OCI-LY7 (cell line): Measurements from ENCODE around the gene DUOX2. TPM values are rescaled to one million over a fixed set of nuclear protein-coding genes. Genes with fewer than 3 reads are reported as not detected.

Source experiments
- BruUV-seq: library from RNA; stranded (reverse); fragments of 400-500 nt; replicated peaks from 2 replicates; lab custom pipeline; 2021; lab: Mats Ljungman, UMichigan
- CTCF ChIA-PET: fragments of 300-600 bp; sonication (Branson Sonifier 250); formaldehyde crosslinking; loops from one replicate; lab custom pipeline; 2022; ENCODE audit warnings: antibody characterized with exemption; ENCODE audit not compliant: unreplicated experiment; lab: Charles Lee
- POLR2A ChIA-PET: fragments of 300-600 bp; sonication (Branson Sonifier 250); formaldehyde crosslinking; loops from one replicate; lab custom pipeline; 2022; ENCODE audit warnings: antibody characterized with exemption; lab: Charles Lee
- DNase-seq: peaks from one replicate; pipeline ENCODE4 v3.0.0-alpha.2; 2015; ENCODE audit warnings: low spot score
- H2AFZ ChIP-seq: fragments of 200-600 bp; sonication (generic), shearing (Covaris generic); 2 replicates; pipeline ENCODE4 v1.6.1; 2014; ENCODE audit warnings: mild to moderate bottlenecking, antibody characterized with exemption, low read length, moderate library complexity
- H3K27ac ChIP-seq: fragments of 200-600 bp; sonication (generic); 2 replicates; pipeline ENCODE4 v1.5.1; 2014; ENCODE audit warnings: mixed run types, low read depth, mild to moderate bottlenecking, moderate library complexity, low read length, inconsistent platforms; ENCODE audit not compliant: poor library complexity, severe bottlenecking
- H3K36me3 ChIP-seq: fragments of 200-600 bp; sonication (generic); 2 replicates; pipeline ENCODE4 v1.6.1; 2014; ENCODE audit warnings: mild to moderate bottlenecking, antibody characterized with exemption, low read length, moderate library complexity, mixed read lengths; ENCODE audit not compliant: insufficient read depth
- H3K4me1 ChIP-seq: fragments of 200-600 bp; sonication (generic); 2 replicates; pipeline ENCODE4 v1.5.1; 2014; ENCODE audit warnings: mild to moderate bottlenecking, low read length; ENCODE audit not compliant: insufficient read depth, poor library complexity, severe bottlenecking
- H3K4me2 ChIP-seq: fragments of 200-600 bp; sonication (generic); 2 replicates; pipeline ENCODE4 v1.6.1; 2014; ENCODE audit warnings: mild to moderate bottlenecking, low read length
- H3K4me3 ChIP-seq: fragments of 200-600 bp; sonication (generic); 2 replicates; pipeline ENCODE4 v1.5.1; 2014; ENCODE audit warnings: mild to moderate bottlenecking, low read depth, low read length; ENCODE audit not compliant: poor library complexity, severe bottlenecking
- H3K79me2 ChIP-seq: fragments of 200-600 bp; sonication (generic); 2 replicates; pipeline ENCODE4 v1.6.1; 2016; ENCODE audit warnings: low read depth, mild to moderate bottlenecking, low read length, moderate library complexity, mixed read lengths; ENCODE audit not compliant: insufficient read depth
- H3K9me2 ChIP-seq: fragments of 200-600 bp; sonication (generic); 2 replicates; pipeline ENCODE4 v1.6.1; 2016; ENCODE audit warnings: mild to moderate bottlenecking, low read length, mixed read lengths; ENCODE audit not compliant: insufficient read depth
- H3K9me3 ChIP-seq: fragments of 200-600 bp; sonication (generic); 2 replicates; pipeline ENCODE4 v1.6.1; 2014; ENCODE audit warnings: mild to moderate bottlenecking, mixed run types, low read length, mixed read lengths
- H4K20me1 ChIP-seq: fragments of 200-600 bp; sonication (generic); 2 replicates; pipeline ENCODE4 v1.6.1; 2014; ENCODE audit warnings: mild to moderate bottlenecking, antibody characterized with exemption, low read length, moderate library complexity, mixed read lengths; ENCODE audit not compliant: insufficient read depth
- CTCF ChIP-seq: fragments of 200-600 bp; sonication (generic); conservative IDR thresholded peaks from 2 replicates; pipeline ENCODE4 v1.5.1; 2014; ENCODE audit warnings: mild to moderate bottlenecking, antibody characterized with exemption, low read length, moderate library complexity, mixed read lengths
- EZH2phosphoT487 ChIP-seq: fragments of 200-600 bp; sonication (generic); IDR thresholded peaks from 2 replicates; pipeline ENCODE4 v1.6.1; 2018; ENCODE audit warnings: low read depth, borderline replicate concordance, mild to moderate bottlenecking, mixed run types, antibody characterized with exemption, low read length, moderate library complexity, mixed read lengths
- intact Hi-C: fragments of 100-400 bp; cut with micrococcal nuclease; formaldehyde crosslinking; loops from one replicate; pipeline ENCODE4 v1.10.0; 2022; ENCODE audit not compliant: unreplicated experiment
- total RNA-seq, 2 experiments: library from RNA; depleted of rRNA in 1 of 2; stranded (reverse); fragments of >200 nt in 1 of 2; shearing (Covaris generic) in 1 of 2; gene quantifications; 2 replicates each; pipeline ENCODE4 v1.2.3, GENCODE V29; 2014 to 2022

Gene DUOX2
- total RNA-seq, 2 experiments from 2014 or later, result 0.03 to 0.06 TPM

- no peak for TF ChIP-seq CTCF
- no peak for TF ChIP-seq EZH2phosphoT487
- no peaks in the 10 kb centered on the region for H3K9me3 ChIP-seq
- ChIA-PET POLR2A (no interaction called here), CTCF (no interaction called here)
- no peaks in the 10 kb centered on the region for H4K20me1 ChIP-seq
- no peaks in the 10 kb centered on the region for H3K36me3 ChIP-seq
- BruUV-seq, result no TSS peak
- DNase-seq, result no peak
- no peak overlapping the region for H3K4me3 ChIP-seq
- no peaks in the 10 kb centered on the region for H3K9me2 ChIP-seq
- no peaks in the 10 kb centered on the region for H3K4me1 ChIP-seq
- H2AFZ ChIP-seq, result no peak overlapping the region
- H3K27ac ChIP-seq, result no peak overlapping the region
- intact Hi-C loops, result no loop called here
- no peak overlapping the region for H3K4me2 ChIP-seq
- no peaks in the 10 kb centered on the region for H3K79me2 ChIP-seq
These were observed 20.1 kb upstream of the DUOX2 start for GRCh38 chr15:45134046-45134445.

GRCh38 chr15:45133561-45133920, 19.6 kb upstream of the DUOX2 start:
- no TSS peak for BruUV-seq
- CTCF ChIA-PET, result interaction anchor here (0.9 kb wide), 1 partner anchor 15 kb away, joined by 3 read pairs; no protein-coding TSS in a partner anchor
- intact Hi-C loops, result no loop called here
- no peak overlapping the region for H3K4me2 ChIP-seq
- no peaks in the 10 kb centered on the region for H3K4me1 ChIP-seq
- no peak overlapping the region for H3K27ac ChIP-seq
- POLR2A ChIA-PET, result no interaction called here
- no peaks in the 10 kb centered on the region for H3K36me3 ChIP-seq
- H4K20me1 ChIP-seq, result no peaks in the 10 kb centered on the region
- H2AFZ ChIP-seq, result no peak overlapping the region
- no peaks in the 10 kb centered on the region for H3K9me3 ChIP-seq
- no peak for DNase-seq
- H3K79me2 ChIP-seq, result no peaks in the 10 kb centered on the region
- no peak overlapping the region for H3K4me3 ChIP-seq
- H3K9me2 ChIP-seq, result no peaks in the 10 kb centered on the region
- no peak for TF ChIP-seq EZH2phosphoT487
- TF ChIP-seq CTCF, result no peak

- Histone ChIP-seq H3K9me3 (no peaks in the 10 kb centered on the region), H3K36me3 (no peaks in the 10 kb centered on the region), H3K27ac (no peak overlapping the region), H3K9me2 (no peaks in the 10 kb centered on the region), H3K79me2 (no peaks in the 10 kb centered on the region), H3K4me2 (no peak overlapping the region), H3K4me3 (no peak overlapping the region), H4K20me1 (no peaks in the 10 kb centered on the region), H2AFZ (no peak overlapping the region), H3K4me1 (no peaks in the 10 kb centered on the region)
- intact Hi-C loops, result no loop called here
- ChIA-PET POLR2A (no interaction called here), CTCF (interaction anchor here (0.9 kb wide), 1 partner anchor 15 kb away, joined by 3 read pairs; no protein-coding TSS in a partner anchor)
- TF ChIP-seq CTCF (no peak), EZH2phosphoT487 (no peak)
- BruUV-seq, result no TSS peak
- no peak for DNase-seq
These were observed 19.0 kb upstream of the DUOX2 start for GRCh38 chr15:45132844-45133560.
